ENCODE data around the gene HMGA1. TPM values are rescaled to one million over a fixed set of nuclear protein-coding genes. Genes with fewer than 3 reads are reported as not detected.

The HMGA1 gene
- total and polyA plus RNA-seq, 2 of the 13 experiments (the other 11 are each of a cell fraction or from before 2014, with no cell fraction given), result 117 to 145 TPM

DNA sequence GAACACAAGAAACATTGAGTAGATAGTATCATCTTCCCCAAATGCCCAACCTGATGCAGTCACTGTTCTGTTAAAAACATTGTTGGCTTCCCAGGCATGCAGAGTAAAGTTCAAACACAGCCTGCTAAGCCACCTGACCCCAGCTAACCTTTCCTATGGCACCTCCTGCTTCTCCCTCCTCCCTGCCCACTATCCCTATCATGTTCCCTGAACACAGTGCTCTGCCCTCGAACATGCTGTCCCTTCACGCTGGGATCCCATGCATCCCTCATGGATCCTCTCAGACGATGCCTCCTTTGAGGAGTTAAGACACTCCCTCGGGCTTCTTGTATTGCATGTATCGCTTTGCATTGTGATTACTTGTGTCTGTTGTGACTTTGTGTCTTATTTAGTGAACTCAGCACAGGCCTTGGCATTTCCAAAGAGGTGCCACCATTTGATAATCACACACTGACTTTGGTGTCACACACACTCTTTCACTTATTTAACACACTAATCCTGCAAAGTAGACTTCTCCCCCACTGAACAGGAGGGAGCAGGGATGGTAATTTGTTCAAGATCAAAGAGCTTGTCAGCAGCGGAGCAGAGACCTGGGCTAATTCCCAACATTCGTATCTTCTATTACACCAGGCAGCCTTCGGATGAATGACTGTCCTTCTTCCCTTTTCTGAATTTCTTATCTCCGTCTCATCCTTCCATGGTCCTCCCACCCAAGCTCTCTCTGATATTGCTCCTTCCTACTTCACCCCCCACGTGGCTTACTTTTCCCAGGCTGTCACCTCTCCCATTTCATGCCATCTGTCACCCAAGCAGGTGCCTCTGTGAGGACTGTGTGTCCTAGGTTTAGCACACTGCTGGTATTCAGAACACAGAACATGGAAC lies 40.4 kb downstream of the HMGA1 start (continued):
- TF ChIP-seq, protein P1, sequence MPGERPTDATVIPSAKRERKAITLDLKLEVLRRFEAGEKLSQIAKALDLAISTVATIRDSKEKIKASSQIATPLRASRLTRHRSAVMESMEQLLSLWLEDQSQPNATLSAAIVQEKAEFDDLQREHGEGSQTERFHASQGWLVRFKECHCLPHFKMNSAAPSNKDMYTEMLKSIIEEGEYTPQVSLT (CRISPR knock-in tag; IDR thresholded peaks at IDR 0.05; ENCODE audit: borderline replicate concordance, low read depth), result no peak
- TF ChIP-seq, protein P2, sequence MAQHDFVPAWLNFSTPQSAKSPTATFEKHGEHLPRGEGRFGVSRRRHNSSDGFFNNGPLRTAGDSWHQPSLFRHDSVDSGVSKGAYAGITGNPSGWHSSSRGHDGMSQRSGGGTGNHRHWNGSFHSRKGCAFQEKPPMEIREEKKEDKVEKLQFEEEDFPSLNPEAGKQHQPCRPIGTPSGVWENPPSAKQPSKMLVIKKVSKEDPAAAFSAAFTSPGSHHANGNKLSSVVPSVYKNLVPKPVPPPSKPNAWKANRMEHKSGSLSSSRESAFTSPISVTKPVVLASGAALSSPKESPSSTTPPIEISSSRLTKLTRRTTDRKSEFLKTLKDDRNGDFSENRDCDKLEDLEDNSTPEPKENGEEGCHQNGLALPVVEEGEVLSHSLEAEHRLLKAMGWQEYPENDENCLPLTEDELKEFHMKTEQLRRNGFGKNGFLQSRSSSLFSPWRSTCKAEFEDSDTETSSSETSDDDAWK (CRISPR knock-in tag; IDR thresholded peaks at IDR 0.05), result no peak
- TF ChIP-seq CBFB (CRISPR knock-in tag; IDR thresholded peaks at IDR 0.05) (no peak), ATAD3A (CRISPR knock-in tag; IDR thresholded peaks at IDR 0.05) (no peak), ZNF547 (CRISPR knock-in tag; IDR thresholded peaks at IDR 0.05) (no peak), NFE2L2 (IDR thresholded peaks at IDR 0.05; ENCODE audit: low read length) (no peak), ETV5 (CRISPR knock-in tag; IDR thresholded peaks at IDR 0.05; ENCODE audit: borderline replicate concordance) (no peak), ZNF44 (CRISPR knock-in tag; IDR thresholded peaks at IDR 0.05) (no peak), ZNF891 (CRISPR knock-in tag; IDR thresholded peaks at IDR 0.05) (no peak), HNRNPLL (IDR thresholded peaks at IDR 0.05; ENCODE audit: low read depth, low read length, poor library complexity, severe bottlenecking) (no peak), RFXAP (CRISPR knock-in tag; IDR thresholded peaks at IDR 0.05; ENCODE audit: borderline replicate concordance) (no peak), ZNF292 (CRISPR knock-in tag; IDR thresholded peaks at IDR 0.05; ENCODE audit: borderline replicate concordance, low read depth) (peak; percentile 66; the same call in 1 of the 2 replicates), TAF15 (IDR thresholded peaks at IDR 0.05; ENCODE audit: low read depth, low read length, poor library complexity, severe bottlenecking) (no peak), STAG1 (CRISPR knock-in tag; IDR thresholded peaks at IDR 0.05) (no peak), ASH2L (IDR thresholded peaks at IDR 0.05; ENCODE audit: insufficient read length, low read depth, low read length) (no peak), FOXJ3 (CRISPR knock-in tag; IDR thresholded peaks at IDR 0.05; ENCODE audit: borderline replicate concordance) (no peak), ZBTB7A (CRISPR knock-in tag; IDR thresholded peaks at IDR 0.05) (no peak), ZSCAN25 (CRISPR knock-in tag; IDR thresholded peaks at IDR 0.05) (peak; percentile 61; the same call in 1 of the 2 replicates), ZBTB1 (CRISPR knock-in tag; IDR thresholded peaks at IDR 0.05; ENCODE audit: borderline replicate concordance) (no peak), ZNF569 (CRISPR knock-in tag; IDR thresholded peaks at IDR 0.05; ENCODE audit: borderline replicate concordance) (no peak), GABPB1 (CRISPR knock-in tag; IDR thresholded peaks at IDR 0.05) (no peak)
- TF ChIP-seq, protein P3, sequence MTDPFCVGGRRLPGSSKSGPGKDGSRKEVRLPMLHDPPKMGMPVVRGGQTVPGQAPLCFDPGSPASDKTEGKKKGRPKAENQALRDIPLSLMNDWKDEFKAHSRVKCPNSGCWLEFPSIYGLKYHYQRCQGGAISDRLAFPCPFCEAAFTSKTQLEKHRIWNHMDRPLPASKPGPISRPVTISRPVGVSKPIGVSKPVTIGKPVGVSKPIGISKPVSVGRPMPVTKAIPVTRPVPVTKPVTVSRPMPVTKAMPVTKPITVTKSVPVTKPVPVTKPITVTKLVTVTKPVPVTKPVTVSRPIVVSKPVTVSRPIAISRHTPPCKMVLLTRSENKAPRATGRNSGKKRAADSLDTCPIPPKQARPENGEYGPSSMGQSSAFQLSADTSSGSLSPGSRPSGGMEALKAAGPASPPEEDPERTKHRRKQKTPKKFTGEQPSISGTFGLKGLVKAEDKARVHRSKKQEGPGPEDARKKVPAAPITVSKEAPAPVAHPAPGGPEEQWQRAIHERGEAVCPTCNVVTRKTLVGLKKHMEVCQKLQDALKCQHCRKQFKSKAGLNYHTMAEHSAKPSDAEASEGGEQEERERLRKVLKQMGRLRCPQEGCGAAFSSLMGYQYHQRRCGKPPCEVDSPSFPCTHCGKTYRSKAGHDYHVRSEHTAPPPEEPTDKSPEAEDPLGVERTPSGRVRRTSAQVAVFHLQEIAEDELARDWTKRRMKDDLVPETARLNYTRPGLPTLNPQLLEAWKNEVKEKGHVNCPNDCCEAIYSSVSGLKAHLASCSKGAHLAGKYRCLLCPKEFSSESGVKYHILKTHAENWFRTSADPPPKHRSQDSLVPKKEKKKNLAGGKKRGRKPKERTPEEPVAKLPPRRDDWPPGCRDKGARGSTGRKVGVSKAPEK (CRISPR knock-in tag; IDR thresholded peaks at IDR 0.05; ENCODE audit: borderline replicate concordance), result no peak
- TF ChIP-seq, protein P4, sequence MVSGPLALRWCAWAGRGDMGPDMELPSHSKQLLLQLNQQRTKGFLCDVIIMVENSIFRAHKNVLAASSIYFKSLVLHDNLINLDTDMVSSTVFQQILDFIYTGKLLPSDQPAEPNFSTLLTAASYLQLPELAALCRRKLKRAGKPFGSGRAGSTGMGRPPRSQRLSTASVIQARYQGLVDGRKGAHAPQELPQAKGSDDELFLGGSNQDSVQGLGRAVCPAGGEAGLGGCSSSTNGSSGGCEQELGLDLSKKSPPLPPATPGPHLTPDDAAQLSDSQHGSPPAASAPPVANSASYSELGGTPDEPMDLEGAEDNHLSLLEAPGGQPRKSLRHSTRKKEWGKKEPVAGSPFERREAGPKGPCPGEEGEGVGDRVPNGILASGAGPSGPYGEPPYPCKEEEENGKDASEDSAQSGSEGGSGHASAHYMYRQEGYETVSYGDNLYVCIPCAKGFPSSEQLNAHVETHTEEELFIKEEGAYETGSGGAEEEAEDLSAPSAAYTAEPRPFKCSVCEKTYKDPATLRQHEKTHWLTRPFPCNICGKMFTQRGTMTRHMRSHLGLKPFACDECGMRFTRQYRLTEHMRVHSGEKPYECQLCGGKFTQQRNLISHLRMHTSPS (CRISPR knock-in tag; IDR thresholded peaks at IDR 0.05; ENCODE audit: low read depth), result peak; percentile 82

Data from HepG2 (cell line).